AG10803 (cell line): ENCODE data around the gene COL4A4.

Experiments used
- DNase-seq: peaks from one replicate; pipeline ENCODE4 v3.0.0; 2010; ENCODE audit warnings: low read depth
- H3K4me3 ChIP-seq: 2 replicates; pipeline ENCODE4 v1.5.1; 2011; ENCODE audit warnings: mild to moderate bottlenecking, low read length, control low read depth
- CTCF ChIP-seq: conservative IDR thresholded peaks from 2 replicates; pipeline ENCODE4 v1.5.1; 2011; ENCODE audit warnings: mild to moderate bottlenecking, low read length, control low read depth, inconsistent platforms

The COL4A4 gene

GRCh38 chr2:227132986-227133385 is 31.0 kb downstream of the COL4A4 start:
- peak; percentile 12 for DNase-seq
- no peak overlapping the region for H3K4me3 ChIP-seq
- TF ChIP-seq CTCF: no peak

GRCh38 chr2:227130636-227131035 is 33.4 kb downstream of the COL4A4 start:
- H3K4me3 ChIP-seq: no peak overlapping the region
- no peak for TF ChIP-seq CTCF
- DNase-seq: no peak

GRCh38 chr2:227127201-227127600 is 36.8 kb downstream of the COL4A4 start:
- DNase-seq: no peak
- TF ChIP-seq CTCF: no peak
- no peak overlapping the region for H3K4me3 ChIP-seq

- DNase-seq: no peak
- no peak for TF ChIP-seq CTCF
- H3K4me3 ChIP-seq: no peak overlapping the region
Measured at GRCh38 chr2:227125506-227125905, 38.5 kb downstream of the COL4A4 start.

- no peak overlapping the region for H3K4me3 ChIP-seq
- TF ChIP-seq CTCF: no peak
- DNase-seq: no peak
Measured at GRCh38 chr2:227124811-227125210, 39.2 kb downstream of the COL4A4 start.

GRCh38 chr2:227123697-227124096 is 40.3 kb downstream of the COL4A4 start:
- no peak for DNase-seq
- TF ChIP-seq CTCF: no peak
- H3K4me3 ChIP-seq: no peak overlapping the region

GRCh38 chr2:227118353-227118752 is 45.7 kb downstream of the COL4A4 start:
- DNase-seq: no peak
- no peak for TF ChIP-seq CTCF

More at GRCh38 chr2:227118353-227118752, 45.7 kb downstream of the COL4A4 start:
- H3K4me3 ChIP-seq: no peak overlapping the region
